HepG2 (cell line): Measurements from ENCODE around the gene FAM53B. TPM values are rescaled to one million over a fixed set of nuclear protein-coding genes. Genes with fewer than 3 reads are reported as not detected.

ENCODE experiments used
- ATAC-seq: fragments of 200-7000 bp; cut with Tn5 transposase; 3 replicates; pipeline ENCODE4 v1.9.1; 2020; ENCODE audit warnings: mild to moderate bottlenecking, moderate library complexity
- BruUV-seq: library from RNA; stranded (reverse); fragments of 400-500 nt; replicated peaks from 2 replicates; lab custom pipeline; 2021; lab: Mats Ljungman, UMichigan
- CTCF ChIA-PET: fragments of 300-600 bp; formaldehyde crosslinking; extraction: SDS; loops from one replicate; lab custom pipeline; 2021; ENCODE audit warnings: low total read pairs, inconsistent platforms, low intra/inter-chr PET ratio; lab: Yijun Ruan, JAX
- POLR2A ChIA-PET: fragments of 350-600 bp; sonication (Branson Sonifier 250); formaldehyde crosslinking; loops from one replicate; lab custom pipeline; 2020; ENCODE audit warnings: antibody characterized with exemption, inconsistent platforms; lab: Yijun Ruan, JAX
- DNase-seq: peaks from one replicate; pipeline ENCODE4 v3.0.0-alpha.2; 2015; ENCODE audit warnings: low spot score
- FAIRE-seq: peaks from 3 replicates; lab custom pipeline; 2011; peaks lifted over from hg19 to GRCh38; lab: Jason Lieb, UNC
- H2AFZ ChIP-seq: one replicate; pipeline ENCODE4 v1.6.1; 2011; ENCODE audit warnings: low read length, inconsistent platforms
- H3K27ac ChIP-seq: fragments of 300-600 bp; 3 replicates; pipeline ENCODE4 v1.8.0; 2011; ENCODE audit warnings: mixed run types, mild to moderate bottlenecking, mixed read lengths, low read length, inconsistent platforms; ENCODE audit not compliant: insufficient read depth; ENCODE audit errors: extremely low read length
- H3K27me3 ChIP-seq, 2 experiments: fragments of 200-600 bp in 1 of 2; 2 replicates in 1 of 2; 3 replicates in 1 of 2; pipeline versions ENCODE4 v1.6.0 to v1.8.0; 2011; ENCODE audit warnings: low read length in 2 of 2, mild to moderate bottlenecking in 2 of 2, moderate library complexity in 2 of 2, inconsistent platforms in 1 of 2; ENCODE audit not compliant: insufficient read depth in 2 of 2, control insufficient read depth in 1 of 2
- H3K36me3 ChIP-seq, 2 experiments: fragments of 200-600 bp in 1 of 2; replicated peaks in 1 of 2; 2 replicates in 1 of 2; 3 replicates in 1 of 2; pipeline versions ENCODE4 v1.5.1 to v1.8.0; 2011; ENCODE audit warnings: low read length in 2 of 2, inconsistent platforms in 1 of 2; ENCODE audit not compliant: insufficient read depth in 2 of 2, control insufficient read depth in 1 of 2
- H3K4me1 ChIP-seq: 2 replicates; pipeline ENCODE4 v1.5.1; 2012; ENCODE audit warnings: low read length, inconsistent platforms; ENCODE audit not compliant: insufficient read depth
- H3K4me2 ChIP-seq: 2 replicates; pipeline ENCODE4 v1.6.0; 2011; ENCODE audit warnings: low read depth, low read length, inconsistent platforms
- H3K4me3 ChIP-seq, 3 experiments: fragments of 200-600 bp in 1 of 3; sonication (generic), shearing (Covaris generic) in 1 of 3; replicated peaks in 1 of 3; 2 replicates each; pipeline ENCODE4 v1.5.1; 2011 to 2016; ENCODE audit warnings: low read length in 3 of 3, inconsistent platforms in 2 of 3, low read depth in 2 of 3, mild to moderate bottlenecking in 2 of 3, control low read depth in 1 of 3, mixed read lengths in 1 of 3; ENCODE audit not compliant: insufficient read depth in 1 of 3
- H3K79me2 ChIP-seq: one replicate; pipeline ENCODE4 v1.6.1; 2011; ENCODE audit warnings: low read length, inconsistent platforms; ENCODE audit not compliant: insufficient read depth
- H3K9ac ChIP-seq: 2 replicates; pipeline ENCODE4 v1.6.0; 2011; ENCODE audit warnings: mild to moderate bottlenecking, low read depth, low read length, inconsistent platforms; ENCODE audit not compliant: insufficient read depth
- H3K9me3 ChIP-seq: 2 replicates; pipeline ENCODE4 v1.5.1; 2012; ENCODE audit warnings: mild to moderate bottlenecking, low read length
- H4K20me1 ChIP-seq: 2 replicates; pipeline ENCODE4 v1.6.0; 2011; ENCODE audit warnings: inconsistent platforms, mild to moderate bottlenecking, low read length, moderate library complexity; ENCODE audit not compliant: insufficient read depth
- ARID4A ChIP-seq: sonication (generic); formaldehyde crosslinking; IDR thresholded peaks from 2 replicates; pipeline ENCODE4 v1.5.0; 2020; ENCODE audit warnings: mild to moderate bottlenecking, missing genetic modification reagents, borderline replicate concordance
- FOXO4 ChIP-seq: sonication (generic); formaldehyde crosslinking; conservative IDR thresholded peaks from 2 replicates; pipeline ENCODE4 v1.8.1; 2023; ENCODE audit warnings: missing genetic modification reagents
- KLF13 ChIP-seq: sonication (generic); formaldehyde crosslinking; IDR thresholded peaks from 2 replicates; pipeline ENCODE4 v1.4.0; 2020; ENCODE audit warnings: mild to moderate bottlenecking, missing genetic modification reagents
- SMARCE1 ChIP-seq: fragments of 450-650 bp; IDR thresholded peaks from 2 replicates; pipeline ENCODE4 v1.6.1; 2017; ENCODE audit warnings: borderline replicate concordance
- ZBTB7A ChIP-seq: sonication (generic); formaldehyde crosslinking; IDR thresholded peaks from 2 replicates; pipeline ENCODE4 v1.8.0; 2022; ENCODE audit warnings: mild to moderate bottlenecking, missing genetic modification reagents
- ZFX ChIP-seq: sonication (generic); formaldehyde crosslinking; IDR thresholded peaks from 2 replicates; pipeline ENCODE4 v1.4.0; 2020; ENCODE audit warnings: mild to moderate bottlenecking, low read depth, missing genetic modification reagents, moderate library complexity
- ZNF30 ChIP-seq: sonication (generic); formaldehyde crosslinking; IDR thresholded peaks from 2 replicates; pipeline ENCODE4 v1.5.0; 2020; ENCODE audit warnings: mild to moderate bottlenecking, missing genetic modification reagents
- ZNF709 ChIP-seq: sonication (generic); formaldehyde crosslinking; IDR thresholded peaks from 2 replicates; pipeline ENCODE4 v1.5.0; 2020; ENCODE audit warnings: mild to moderate bottlenecking, missing genetic modification reagents
- ZNF713 ChIP-seq: sonication (generic); formaldehyde crosslinking; IDR thresholded peaks from 2 replicates; pipeline ENCODE4 v1.4.0; 2020; ENCODE audit warnings: mild to moderate bottlenecking, missing genetic modification reagents
- WGBS: methylation state at CpG from one replicate; pipeline ENCODE4 v1.1.6; 2017; ENCODE audit warnings: low lambda C conversion rate; 5-methylcytosine and 5-hydroxymethylcytosine counted together
- in situ Hi-C: cut with HindIII; loops from 2 replicates; pipeline ENCODE4 v1.10.0; 2017; ENCODE audit warnings: low pct_unique_long_range_greater_than_20kb; ENCODE audit not compliant: extremely low pct_ligation_motif_present
- intact Hi-C: fragments of 100-400 bp; cut with micrococcal nuclease; formaldehyde crosslinking; loops from one replicate; pipeline ENCODE4 v1.10.0; 2022; ENCODE audit not compliant: unreplicated experiment
- polyA plus RNA-seq, 8 experiments: library from polyadenylated mRNA; depleted of rRNA in 3 of 8; stranded (reverse) in 7 of 8; unstranded in 1 of 8; fragments of >200 nt; fragmentation: Illumina TruSeq in 4 of 8; extraction: Trizol in 4 of 8; gene quantifications; 2 replicates each; pipeline versions ENCODE4 v1.2.1 to v1.2.3, GENCODE V29; 2011 to 2016; ENCODE audit warnings: low read depth in 4 of 8, missing spikeins in 1 of 8, mixed read lengths in 1 of 8; ENCODE audit not compliant: insufficient read depth in 1 of 8
- total RNA-seq, 5 experiments: library from RNA; depleted of rRNA; stranded (reverse); fragments of >200 nt; fragmentation: Illumina TruSeq; extraction: Trizol; gene quantifications; 2 replicates each; pipeline ENCODE4 v1.2.3, GENCODE V29; 2016; ENCODE audit warnings: low read depth in 1 of 5

FAM53B gene
- total and polyA plus RNA-seq, 2 of the 13 experiments (the other 11 are each of a cell fraction or from before 2014, with no cell fraction given): 6.4 to 19.3 TPM

GRCh38 chr10:124603376-124604213 lies 140.6 kb downstream of the FAM53B start:
- no TSS peak for BruUV-seq
- CTCF ChIA-PET: no interaction called here
- POLR2A ChIA-PET: interaction anchor here (1.6 kb wide), 1 partner anchor 14 kb away, joined by 5 read pairs; no protein-coding TSS in a partner anchor
- ATAC-seq (peak; percentile 5), FAIRE-seq (no peak), DNase-seq (no peak)
- TF ChIP-seq SMARCE1 (no peak), ZNF709 (CRISPR knock-in tag) (no peak), ARID4A (CRISPR knock-in tag) (0 out of 2 replicates have a peak, but pooled peaks have one; percentile 14), ZNF713 (CRISPR knock-in tag) (no peak), ZBTB7A (no peak), ZNF30 (CRISPR knock-in tag) (no peak), FOXO4 (CRISPR knock-in tag) (no peak), ZFX (CRISPR knock-in tag) (peak; percentile 53), KLF13 (CRISPR knock-in tag) (no peak)
- no peaks in the 10 kb centered on the region for H3K79me2 ChIP-seq
- H3K36me3 ChIP-seq: no peaks in the 10 kb centered on the region
- H4K20me1 ChIP-seq: no peaks in the 10 kb centered on the region
- intact Hi-C loops (no loop called here), in situ Hi-C loops (no loop called here)
- WGBS: 19% methylated on average over 10 of the region's 18 CpGs
- H3K4me1 ChIP-seq: peaks cover 54% of the 10 kb centered on the region
- H3K27ac ChIP-seq: no peak overlapping the region
- H3K4me3 ChIP-seq: peak overlapping the region in 1 of 3 experiments; percentile 48; a peak in 1 of 6 replicates
- peak overlapping the region; percentile 54 for H3K4me2 ChIP-seq
- H2AFZ ChIP-seq: no peak overlapping the region
- no peaks in the 10 kb centered on the region for H3K9me3 ChIP-seq
- H3K9ac ChIP-seq: no peak overlapping the region
- H3K27me3 ChIP-seq: no peaks in the 10 kb centered on the region
